ENCODE data around the gene SOX18. TPM values are rescaled to one million over a fixed set of nuclear protein-coding genes. Genes with fewer than 3 reads are reported as not detected.

SOX18 gene
- total and polyA plus RNA-seq, 2 of the 8 experiments (the other 6 are each of a cell fraction or from before 2014, with no cell fraction given), result 0.09 TPM; not detected in 1

GRCh38 chr20:64031822-64032314 is 17.6 kb downstream of the SOX18 start:
- H3K79me2 ChIP-seq (ENCODE audit: control insufficient read depth in 1 of 2, insufficient read depth in 2 of 2, low read length in 2 of 2), result no peaks in the 10 kb centered on the region
- no peak overlapping the region for H2AK5ac ChIP-seq (ENCODE audit: low read depth, low read length)
- no peak overlapping the region for H4K8ac ChIP-seq (ENCODE audit: extremely low read depth, insufficient read depth, low read length)
- ChIA-PET POLR2A (ENCODE audit: partially characterized antibody) (interaction anchor here (1.1 kb wide), 1 partner anchor 13 kb away, joined by 4 read pairs; no protein-coding TSS in a partner anchor), CTCF (ENCODE audit: partially characterized antibody) (interaction anchor here (1.8 kb wide), 1 partner anchor 38 kb away, joined by 6 read pairs; no protein-coding TSS in a partner anchor)
- no peaks in the 10 kb centered on the region for H3K27me3 ChIP-seq (replicated peaks in 1 of 4; ENCODE audit: control insufficient read depth in 3 of 4, extremely low read depth in 1 of 4, insufficient read depth in 3 of 4, low read length in 3 of 4)
- peaks cover 17 to 39% (median 30%) of the 10 kb centered on the region in 4 experiments for H3K36me3 ChIP-seq (ENCODE audit: control insufficient read depth in 2 of 4, insufficient read depth in 4 of 4, low read length in 3 of 4)
- H4K91ac ChIP-seq (replicated peaks; ENCODE audit: insufficient read length, low read length), result no peak overlapping the region
- peaks cover 0 to 7% of the 10 kb centered on the region in 2 experiments for H4K20me1 ChIP-seq (replicated peaks in 1 of 2; ENCODE audit: control insufficient read depth in 1 of 2, insufficient read depth in 2 of 2, low read length in 2 of 2)
- H3K9ac ChIP-seq (replicated peaks in 1 of 4; ENCODE audit: extremely low read depth in 1 of 4, low read depth in 3 of 4, low read length in 3 of 4), result no peak overlapping the region
- no peak overlapping the region for H4K5ac ChIP-seq (ENCODE audit: insufficient read length, low read depth, low read length)
- H3K9me3 ChIP-seq (ENCODE audit: insufficient read depth in 2 of 2, low read depth in 1 of 2, low read length in 1 of 2), result no peaks in the 10 kb centered on the region
- FAIRE-seq, result no peak
- H3K27ac ChIP-seq (ENCODE audit: low read depth, low read length), result no peak overlapping the region
- H3K4me2 ChIP-seq (ENCODE audit: insufficient read depth in 1 of 2, low read depth in 2 of 2, low read length in 2 of 2), result no peak overlapping the region
- H3K23me2 ChIP-seq (ENCODE audit: low read depth, low read length), result no peaks in the 10 kb centered on the region
- peaks cover 2% of the 10 kb centered on the region; the same call in 1 of the 2 replicates for H3K79me1 ChIP-seq (ENCODE audit: low read depth, low read length)
- WGBS, 2 experiments (ENCODE audit: extremely low coverage in 1 of 2, insufficient coverage in 1 of 2, insufficient read length in 1 of 2, insufficient replicate concordance in 2 of 2, low coverage in 1 of 2, low lambda C conversion rate in 2 of 2, missing lambda C conversion rate in 1 of 2), result 94% methylated on average over 13 of the region's 19 CpGs; no CpG with 5 or more reads in 1 of the 2 experiments
- no peak overlapping the region for H3K56ac ChIP-seq (replicated peaks; ENCODE audit: insufficient read length, low read depth, low read length)
- no peak overlapping the region for H3K4ac ChIP-seq (replicated peaks; ENCODE audit: insufficient read length, low read depth, low read length)
- no peak overlapping the region for H3K18ac ChIP-seq (ENCODE audit: extremely low read depth, low read length)
- no peak overlapping the region for H2AFZ ChIP-seq (ENCODE audit: low read length)
- H3K23ac ChIP-seq (ENCODE audit: insufficient read length), result no peak overlapping the region
- no peak overlapping the region for H2BK15ac ChIP-seq (ENCODE audit: low read length)
- no peak for TF ChIP-seq MAFK (IDR thresholded peaks at IDR 0.05; ENCODE audit: low read depth, low read length)
- TF ChIP-seq ZNF274 (IDR thresholded peaks at IDR 0.05; ENCODE audit: borderline replicate concordance, extremely low read depth, low read length), result no peak
- no peak for TF ChIP-seq CTCF (IDR thresholded peaks at IDR 0.05; ENCODE audit: control extremely low read depth in 1 of 3, insufficient read depth in 1 of 3, low read depth in 1 of 3, low read length in 3 of 3)
- no peak for TF ChIP-seq YY1 (IDR thresholded peaks at IDR 0.05; ENCODE audit: low read depth, low read length)
- TF ChIP-seq CHD1 (IDR thresholded peaks at IDR 0.05; ENCODE audit: low read depth, low read length), result no peak
- TF ChIP-seq KDM1A (IDR thresholded peaks at IDR 0.05; ENCODE audit: borderline replicate concordance, low read length), result no peak
- no peak for TF ChIP-seq GTF2F1 (IDR thresholded peaks at IDR 0.05; ENCODE audit: borderline replicate concordance, low read depth, low read length)
- no peak overlapping the region for H2BK5ac ChIP-seq (ENCODE audit: low read depth, low read length)
- H3K4me3 ChIP-seq (ENCODE audit: extremely low read depth in 1 of 4, insufficient read depth in 2 of 4, low read depth in 3 of 4, low read length in 4 of 4), result no peak overlapping the region
- peaks cover 0 to 15% (median 11%) of the 10 kb centered on the region in 4 experiments; a peak in 6 of 7 replicates for H3K4me1 ChIP-seq (replicated peaks in 1 of 4; ENCODE audit: control insufficient read depth in 3 of 4, insufficient read depth in 4 of 4, low read length in 3 of 4)
- H2BK12ac ChIP-seq (ENCODE audit: low read depth, low read length), result no peak overlapping the region
- no peak overlapping the region for H2BK20ac ChIP-seq (ENCODE audit: low read length)
- H3K14ac ChIP-seq (ENCODE audit: insufficient read length), result no peak overlapping the region
- DNase-seq (ENCODE audit: low read depth in 1 of 2, low spot score in 2 of 2), result no peak
- H2BK120ac ChIP-seq (replicated peaks; ENCODE audit: low read depth, low read length), result no peak overlapping the region

All from H1 (cell line).